CD8-positive, alpha-beta memory T cell (primary cell): Measurements from ENCODE around the gene SLC26A3. TPM values are rescaled to one million over a fixed set of nuclear protein-coding genes. Genes with fewer than 3 reads are reported as not detected.
A peak's percentile ranks its signal among the peaks of the same experiment; 100 is the strongest.

Experiments used
- CTCF ChIA-PET: fragments of 350-600 bp; sonication (Branson Sonifier 250); formaldehyde crosslinking; loops from one replicate; lab custom pipeline; 2021; ENCODE audit warnings: antibody characterized with exemption; lab: Charles Lee
- POLR2A ChIA-PET: fragments of 350-600 bp; sonication (Branson Sonifier 250); formaldehyde crosslinking; loops from one replicate; lab custom pipeline; 2021; ENCODE audit warnings: antibody characterized with exemption; lab: Charles Lee
- DNase-seq, 5 donors: peaks; one replicate each; pipeline versions ENCODE4 v3.0.0 to v3.0.0-alpha.2; 2020 to 2022; ENCODE audit warnings: mixed read lengths in 1 of 5
- H3K27ac ChIP-seq: one replicate; pipeline ENCODE4 v1.7.0; 2013; ENCODE audit warnings: low read depth, mild to moderate bottlenecking, low read length, moderate library complexity
- H3K27me3 ChIP-seq: 2 replicates; pipeline ENCODE4 v1.7.0; 2013; ENCODE audit warnings: low read length, mild to moderate bottlenecking; ENCODE audit not compliant: insufficient read depth, poor library complexity, severe bottlenecking
- H3K36me3 ChIP-seq: 2 replicates; pipeline ENCODE4 v1.7.0; 2013; ENCODE audit warnings: mild to moderate bottlenecking, low read length, moderate library complexity; ENCODE audit not compliant: insufficient read depth
- H3K4me1 ChIP-seq: 2 replicates; pipeline ENCODE4 v1.7.0; 2013; ENCODE audit warnings: mild to moderate bottlenecking, low read length, moderate library complexity; ENCODE audit not compliant: insufficient read depth
- H3K4me3 ChIP-seq: 2 replicates; pipeline ENCODE4 v1.7.0; 2013; ENCODE audit warnings: mild to moderate bottlenecking, low read length
- H3K9me3 ChIP-seq: 2 replicates; pipeline ENCODE4 v1.7.0; 2013; ENCODE audit warnings: mild to moderate bottlenecking, low read length
- H3K27ac Mint-ChIP-seq, 8 donors: one replicate each; pipeline ENCODE4 v1.8.0; 2020 to 2021; ENCODE audit warnings: mixed read lengths in 8 of 8, mild to moderate bottlenecking in 6 of 8, inconsistent platforms in 3 of 8, moderate library complexity in 3 of 8
- H3K27me3 Mint-ChIP-seq, 2 donors: one replicate each; pipeline ENCODE4 v1.8.0; 2020 to 2021; ENCODE audit warnings: mixed read lengths in 2 of 2, mild to moderate bottlenecking in 1 of 2, moderate library complexity in 1 of 2
- H3K36me3 Mint-ChIP-seq, 3 donors: one replicate each; pipeline ENCODE4 v1.8.0; 2020 to 2021; ENCODE audit warnings: mixed read lengths in 3 of 3, inconsistent platforms in 1 of 3, mild to moderate bottlenecking in 1 of 3
- H3K4me1 Mint-ChIP-seq, 3 donors: one replicate each; pipeline ENCODE4 v1.8.0; 2020 to 2021; ENCODE audit warnings: mixed read lengths in 3 of 3, inconsistent platforms in 1 of 3, mild to moderate bottlenecking in 1 of 3
- H3K4me3 Mint-ChIP-seq, 7 donors: one replicate each; pipeline ENCODE4 v1.8.0; 2020 to 2021; ENCODE audit warnings: mixed read lengths in 7 of 7, mild to moderate bottlenecking in 6 of 7, moderate library complexity in 4 of 7, inconsistent platforms in 2 of 7
- H3K9me3 Mint-ChIP-seq, 5 donors: one replicate each; pipeline ENCODE4 v1.8.0; 2020 to 2022; ENCODE audit warnings: mixed read lengths in 5 of 5, mild to moderate bottlenecking in 3 of 5, moderate library complexity in 2 of 5, inconsistent platforms in 1 of 5
- polyA plus RNA-seq: library from polyadenylated mRNA; unstranded; fragments of 300-500 nt; fragmentation: Illumina TruSeq; gene quantifications from one replicate; pipeline ENCODE4 v1.2.3, GENCODE V29; 2021
- total RNA-seq, 2 experiments: library from RNA; stranded (reverse); gene quantifications; one replicate each; pipeline ENCODE4 v1.2.3, GENCODE V29; 2021

SLC26A3 gene
- total and polyA plus RNA-seq, 3 experiments from 2014 or later = not detected

DNA sequence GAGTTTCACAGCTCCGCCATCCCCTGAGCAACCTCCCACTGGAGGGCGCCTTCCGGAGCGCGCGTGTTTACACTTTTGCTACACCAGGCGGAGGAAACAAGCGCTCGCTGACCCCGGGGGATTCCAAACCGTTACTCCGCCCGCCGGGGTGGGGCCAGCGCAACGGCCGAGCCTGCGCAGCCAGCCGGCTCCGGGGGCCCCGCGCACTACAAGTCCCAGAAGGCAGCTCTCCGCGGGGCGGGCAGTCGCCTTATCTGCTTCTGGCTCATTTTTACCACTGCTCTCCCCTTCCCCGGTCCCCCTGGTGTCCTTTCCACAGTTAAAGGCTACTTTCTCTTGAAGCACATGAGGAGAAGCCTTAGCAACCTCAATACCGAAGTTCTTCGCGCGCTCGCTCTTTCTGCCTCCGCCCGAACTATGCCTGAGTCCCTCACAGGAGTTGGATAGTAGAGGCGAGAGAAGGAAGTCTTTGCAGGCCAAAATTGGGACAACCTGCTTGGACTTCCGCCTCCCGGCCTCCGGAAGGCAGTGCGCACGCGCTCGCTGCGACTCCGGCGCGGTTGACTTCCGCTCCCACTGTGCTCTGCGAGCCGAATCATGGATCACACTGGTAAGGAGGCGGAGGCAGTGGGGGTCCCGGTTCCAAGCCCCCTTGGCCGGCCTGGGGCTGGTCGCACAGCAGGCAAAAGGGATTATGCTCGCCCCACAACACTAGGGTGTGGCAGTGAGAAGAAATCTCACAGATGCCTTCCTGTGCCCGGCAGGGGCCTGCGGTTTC lies 59.3 kb downstream of the SLC26A3 start, which contains the start of gene CBLL1:
TSS of gene CBLL1 (plus strand) at position 576 of the 778 bp plus-strand sequence. CDS start at position 598, 22 bp downstream.
- POLR2A ChIA-PET = interaction anchor here (0.5 to 3.0 kb wide), 14 partner anchors 8 to 1459 kb away, joined by 3 to 38 read pairs (median 6); partner anchors contain the start of genes COG5, DLD, DUS4L and HBP1
- H3K4me3 Mint-ChIP-seq = peak within 1 kb of the TSS; percentile 93 to 99 (median 97)
- H3K36me3 ChIP-seq = no peaks in the 10 kb centered on the region
- peak within 1 kb of the TSS; percentile 97 for H3K4me3 ChIP-seq
- H3K4me1 ChIP-seq = peaks cover 47% of the 10 kb centered on the region
- peaks cover 50 to 59% (median 55%) of the 10 kb centered on the region in 3 donors for H3K4me1 Mint-ChIP-seq
- peaks cover 0 to 26% (median 4%) of the 10 kb centered on the region in 3 donors for H3K36me3 Mint-ChIP-seq
- no peaks in the 10 kb centered on the region for H3K9me3 ChIP-seq
- CTCF ChIA-PET = interaction anchor here (0.8 to 10.5 kb wide), 29 partner anchors 9 to 594 kb away, joined by 3 to 227 read pairs (median 4); partner anchors contain the start of genes COG5, DLD and DUS4L
- no peaks in the 10 kb centered on the region for H3K9me3 Mint-ChIP-seq
- peak within 1 kb of the TSS; percentile 94 to 100 (median 100) for H3K27ac Mint-ChIP-seq
- DNase-seq = peak; percentile 96 to 98 (median 97)
- H3K27me3 ChIP-seq = no peaks in the 10 kb centered on the region
- H3K27ac ChIP-seq = peak within 1 kb of the TSS; percentile 98
- H3K27me3 Mint-ChIP-seq = no peaks in the 10 kb centered on the region

- Mint-ChIP-seq H3K4me1 (peaks cover 43 to 51% (median 48%) of the 10 kb centered on the region in 3 donors), H3K9me3 (no peaks in the 10 kb centered on the region), H3K27ac (peak overlapping the region; percentile 94 to 100 (median 100)), H3K36me3 (peaks cover 0 to 20% (median 4%) of the 10 kb centered on the region in 3 donors), H3K4me3 (peak overlapping the region; percentile 93 to 99 (median 97)), H3K27me3 (no peaks in the 10 kb centered on the region)
- H3K4me1 ChIP-seq = peaks cover 42% of the 10 kb centered on the region
- H3K4me3 ChIP-seq = peak overlapping the region; percentile 97
- POLR2A ChIA-PET = interaction anchor here (0.6 to 3.0 kb wide), 13 partner anchors 13 to 1458 kb away, joined by 3 to 38 read pairs (median 8); partner anchors contain the start of genes COG5, DLD, DUS4L and HBP1
- no peaks in the 10 kb centered on the region for H3K27me3 ChIP-seq
- no peaks in the 10 kb centered on the region for H3K36me3 ChIP-seq
- no peaks in the 10 kb centered on the region for H3K9me3 ChIP-seq
- peak in 2 of 5 donors; percentile 4 to 51 for DNase-seq
- CTCF ChIA-PET = interaction anchor here (0.8 to 10.5 kb wide), 29 partner anchors 8 to 593 kb away, joined by 3 to 227 read pairs (median 4); partner anchors contain the start of genes COG5, DLD and DUS4L
- peak overlapping the region; percentile 98 for H3K27ac ChIP-seq
These were observed 60.1 kb downstream of the SLC26A3 start for GRCh38 chr7:107742678-107743566.

- no peak overlapping the region for H3K4me3 ChIP-seq
- H3K9me3 ChIP-seq = no peaks in the 10 kb centered on the region
- no peak overlapping the region for H3K27ac Mint-ChIP-seq
- no peak for DNase-seq
- H3K4me3 Mint-ChIP-seq = no peak overlapping the region
- no peaks in the 10 kb centered on the region for H3K36me3 ChIP-seq
- no peaks in the 10 kb centered on the region for H3K27me3 ChIP-seq
- POLR2A ChIA-PET = no interaction called here
- peaks cover 0 to 5% (median 0%) of the 10 kb centered on the region in 3 donors for H3K36me3 Mint-ChIP-seq
- peaks cover 0 to 5% (median 0%) of the 10 kb centered on the region in 5 donors for H3K9me3 Mint-ChIP-seq
- CTCF ChIA-PET = interaction anchor here (0.7 to 5.6 kb wide), 6 partner anchors 15 to 542 kb away, joined by 3 to 33 read pairs (median 5); partner anchors contain the start of gene CBLL1
- no peaks in the 10 kb centered on the region for H3K4me1 Mint-ChIP-seq
- no peak overlapping the region for H3K27ac ChIP-seq
- no peaks in the 10 kb centered on the region for H3K4me1 ChIP-seq
- H3K27me3 Mint-ChIP-seq = peaks cover 5 to 28% of the 10 kb centered on the region in 2 donors
These were observed 74.7 kb downstream of the SLC26A3 start for GRCh38 chr7:107728276-107728675.

DNA sequence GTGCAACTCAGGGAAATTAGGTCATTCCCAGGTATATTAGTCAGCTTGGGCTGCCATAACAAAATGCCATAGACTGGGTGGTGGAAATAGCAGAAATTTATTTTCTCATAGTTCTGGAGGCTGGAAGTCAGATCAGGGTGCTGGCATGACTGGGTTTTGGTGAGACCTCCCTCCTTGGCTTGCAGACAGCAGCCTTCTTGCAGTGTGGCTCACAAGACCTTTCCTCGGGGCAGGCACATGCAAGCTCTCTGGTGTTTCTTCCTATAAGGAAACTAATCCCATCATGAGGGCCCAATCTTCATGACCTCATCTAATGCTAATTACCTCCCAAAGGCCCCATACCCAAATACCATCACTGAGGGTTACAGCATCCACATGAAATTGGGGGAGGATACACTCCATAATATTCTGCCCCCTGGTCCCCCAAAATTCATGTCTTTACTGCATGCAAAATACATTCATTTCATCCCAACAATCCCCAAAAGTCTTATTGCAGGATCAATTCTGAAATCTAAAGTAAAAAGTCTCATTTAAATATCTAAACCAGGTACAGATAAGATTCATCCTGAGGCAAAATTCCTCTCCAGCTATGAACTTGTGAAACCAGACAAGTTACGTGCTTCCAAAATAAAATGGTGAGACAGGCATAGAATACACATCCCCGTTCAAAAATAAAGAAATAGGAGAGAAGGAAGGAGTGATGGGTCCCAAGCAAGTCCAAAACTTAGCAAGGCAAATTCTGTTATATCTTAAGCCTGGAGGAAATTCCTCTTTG lies 76.5 kb downstream of the SLC26A3 start:
- CTCF ChIA-PET = interaction anchor here (0.7 to 5.6 kb wide), 8 partner anchors 16 to 270 kb away, joined by 3 to 33 read pairs (median 4); partner anchors contain the start of genes CBLL1 and DLD
- H3K4me3 ChIP-seq = no peak overlapping the region
- H3K27me3 ChIP-seq = no peaks in the 10 kb centered on the region
- Mint-ChIP-seq H3K36me3 (no peaks in the 10 kb centered on the region), H3K27ac (peak overlapping the region in 1 of 8 donors; percentile 23), H3K4me3 (no peak overlapping the region), H3K27me3 (peaks cover 5 to 28% of the 10 kb centered on the region in 2 donors), H3K9me3 (no peaks in the 10 kb centered on the region), H3K4me1 (no peaks in the 10 kb centered on the region)
- H3K9me3 ChIP-seq = no peaks in the 10 kb centered on the region
- POLR2A ChIA-PET = no interaction called here
- DNase-seq = no peak
- no peak overlapping the region for H3K27ac ChIP-seq
- no peaks in the 10 kb centered on the region for H3K36me3 ChIP-seq
- no peaks in the 10 kb centered on the region for H3K4me1 ChIP-seq

GRCh38 chr7:107725138-107725740 lies 77.8 kb downstream of the SLC26A3 start:
- H3K9me3 Mint-ChIP-seq = no peaks in the 10 kb centered on the region
- peak; percentile 19 to 51 (median 33) for DNase-seq
- CTCF ChIA-PET = interaction anchor here (0.7 to 5.6 kb wide), 9 partner anchors 15 to 268 kb away, joined by 3 to 33 read pairs (median 5); partner anchors contain the start of genes CBLL1 and DLD
- no peak overlapping the region for H3K4me3 Mint-ChIP-seq
- POLR2A ChIA-PET = interaction anchor here (0.6 kb wide), 1 partner anchor 553 kb away, joined by 6 read pairs; no protein-coding TSS in a partner anchor
- Histone ChIP-seq H3K27me3 (no peaks in the 10 kb centered on the region), H3K4me3 (no peak overlapping the region), H3K4me1 (no peaks in the 10 kb centered on the region), H3K27ac (no peak overlapping the region), H3K36me3 (no peaks in the 10 kb centered on the region), H3K9me3 (no peaks in the 10 kb centered on the region)
- no peaks in the 10 kb centered on the region for H3K36me3 Mint-ChIP-seq
- no peaks in the 10 kb centered on the region for H3K4me1 Mint-ChIP-seq
- peaks cover 5 to 28% of the 10 kb centered on the region in 2 donors for H3K27me3 Mint-ChIP-seq
- no peak overlapping the region for H3K27ac Mint-ChIP-seq

- ChIA-PET POLR2A (no interaction called here), CTCF (interaction anchor here (1.3 kb wide), 2 partner anchors 20 to 260 kb away, joined by 5 to 11 read pairs; partner anchors contain the start of gene CBLL1)
- no peak overlapping the region for H3K27ac Mint-ChIP-seq
- Histone ChIP-seq H3K36me3 (no peaks in the 10 kb centered on the region), H3K27me3 (no peaks in the 10 kb centered on the region), H3K4me1 (no peaks in the 10 kb centered on the region), H3K27ac (no peak overlapping the region), H3K9me3 (no peaks in the 10 kb centered on the region), H3K4me3 (no peak overlapping the region)
- DNase-seq = no peak
- H3K4me3 Mint-ChIP-seq = no peak overlapping the region
- peaks cover 0 to 16% of the 10 kb centered on the region in 2 donors for H3K27me3 Mint-ChIP-seq
- no peaks in the 10 kb centered on the region for H3K36me3 Mint-ChIP-seq
- no peaks in the 10 kb centered on the region for H3K9me3 Mint-ChIP-seq
- H3K4me1 Mint-ChIP-seq = no peaks in the 10 kb centered on the region
These were observed 79.8 kb downstream of the SLC26A3 start for GRCh38 chr7:107723255-107723654.
